Activated T-helper 2 cell treated with anti-CD3 and anti-CD28 coated beads, Interferon-gamma antibody, Interleukin-2, Interleukin-4, amounts not matched to agents 10 μg/mL and 5 μg/mL and 100 μg/mL, durations not matched to agents 14 hours and 24 hours and 36 hours (primary cell): ENCODE results near the gene TMEM164. TPM values are rescaled to one million over a fixed set of nuclear protein-coding genes. Genes with fewer than 3 reads are reported as not detected.

Source experiments
- DNase-seq: peaks from one replicate; pipeline ENCODE4 v3.0.0; 2021; ENCODE audit warnings: low spot score
- H3K27ac Mint-ChIP-seq: one replicate; pipeline ENCODE4 v1.8.0; 2021; ENCODE audit warnings: mixed read lengths
- H3K27me3 Mint-ChIP-seq: one replicate; pipeline ENCODE4 v1.8.0; 2021; ENCODE audit warnings: low read depth, mixed read lengths
- H3K36me3 Mint-ChIP-seq: one replicate; pipeline ENCODE4 v1.8.0; 2021; ENCODE audit warnings: low read depth, mixed read lengths
- H3K4me1 Mint-ChIP-seq: one replicate; pipeline ENCODE4 v1.8.0; 2021; ENCODE audit warnings: low read depth, mixed read lengths
- H3K4me3 Mint-ChIP-seq: one replicate; pipeline ENCODE4 v1.8.0; 2021; ENCODE audit warnings: low read depth, mild to moderate bottlenecking, moderate library complexity, mixed read lengths
- H3K9me3 Mint-ChIP-seq: one replicate; pipeline ENCODE4 v1.8.0; 2021; ENCODE audit warnings: mixed read lengths
- intact Hi-C: fragments of 100-400 bp; cut with micrococcal nuclease; formaldehyde crosslinking; loops from one replicate; pipeline ENCODE4 v1.15.1; 2023
- total RNA-seq: library from RNA; stranded (reverse); gene quantifications from 2 replicates; pipeline ENCODE4 v1.2.3, GENCODE V29; 2022

Gene TMEM164
- total RNA-seq, 1 donor from 2014 or later = 20.0 TPM

GRCh38 chrX:110006821-110007375, 4.0 kb downstream of the TMEM164 start:
- intact Hi-C loops = loop anchor here (10.0 kb wide), 2 partner anchors 128 to 272 kb away; partner anchors contain the start of gene ACSL4
- H3K4me3 Mint-ChIP-seq = no peak overlapping the region

DNA sequence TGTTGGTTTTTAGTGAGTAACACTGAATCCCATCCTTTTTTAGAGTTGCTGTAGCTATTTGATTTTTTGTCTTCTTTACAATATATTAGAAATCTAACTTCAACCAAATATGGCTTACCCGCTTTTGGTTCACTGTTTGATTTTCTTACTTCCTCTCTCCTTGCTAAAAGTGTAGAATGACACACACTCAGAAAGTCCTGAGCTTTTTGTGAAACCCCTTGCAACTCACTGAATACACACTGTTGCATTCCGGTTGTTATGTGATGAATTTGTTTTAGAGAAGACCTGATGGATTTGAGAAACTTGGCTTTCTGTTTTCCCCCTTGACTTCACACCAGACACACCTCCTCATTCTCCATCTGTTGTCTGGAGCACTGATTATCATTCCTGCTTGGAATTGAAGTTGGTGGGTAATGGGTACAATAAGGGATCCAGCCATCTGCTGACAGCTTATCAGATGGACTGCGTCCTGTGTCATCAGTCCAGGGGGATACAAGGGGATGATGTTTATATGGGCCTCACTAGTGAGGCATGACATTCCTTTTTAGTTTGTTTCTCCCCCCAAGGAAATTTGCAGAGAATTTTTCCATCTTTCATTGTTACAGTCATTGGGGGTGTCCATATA, 5.2 kb downstream of the TMEM164 start:
- no peak overlapping the region for H3K4me3 Mint-ChIP-seq
- no peaks in the 10 kb centered on the region for H3K27me3 Mint-ChIP-seq
- no peak for DNase-seq
- no peaks in the 10 kb centered on the region for H3K9me3 Mint-ChIP-seq
- H3K4me1 Mint-ChIP-seq = peaks cover 19% of the 10 kb centered on the region
- H3K27ac Mint-ChIP-seq = no peak overlapping the region
- peaks cover 49% of the 10 kb centered on the region for H3K36me3 Mint-ChIP-seq
- intact Hi-C loops = loop anchor here (10.0 kb wide), 2 partner anchors 127 to 273 kb away; partner anchors contain the start of gene ACSL4

More at GRCh38 chrX:110006821-110007375, 4.0 kb downstream of the TMEM164 start:
- Mint-ChIP-seq H3K27ac (no peak overlapping the region), H3K9me3 (no peaks in the 10 kb centered on the region), H3K36me3 (peaks cover 49% of the 10 kb centered on the region), H3K4me1 (peaks cover 21% of the 10 kb centered on the region), H3K27me3 (no peaks in the 10 kb centered on the region)
- no peak for DNase-seq

DNA sequence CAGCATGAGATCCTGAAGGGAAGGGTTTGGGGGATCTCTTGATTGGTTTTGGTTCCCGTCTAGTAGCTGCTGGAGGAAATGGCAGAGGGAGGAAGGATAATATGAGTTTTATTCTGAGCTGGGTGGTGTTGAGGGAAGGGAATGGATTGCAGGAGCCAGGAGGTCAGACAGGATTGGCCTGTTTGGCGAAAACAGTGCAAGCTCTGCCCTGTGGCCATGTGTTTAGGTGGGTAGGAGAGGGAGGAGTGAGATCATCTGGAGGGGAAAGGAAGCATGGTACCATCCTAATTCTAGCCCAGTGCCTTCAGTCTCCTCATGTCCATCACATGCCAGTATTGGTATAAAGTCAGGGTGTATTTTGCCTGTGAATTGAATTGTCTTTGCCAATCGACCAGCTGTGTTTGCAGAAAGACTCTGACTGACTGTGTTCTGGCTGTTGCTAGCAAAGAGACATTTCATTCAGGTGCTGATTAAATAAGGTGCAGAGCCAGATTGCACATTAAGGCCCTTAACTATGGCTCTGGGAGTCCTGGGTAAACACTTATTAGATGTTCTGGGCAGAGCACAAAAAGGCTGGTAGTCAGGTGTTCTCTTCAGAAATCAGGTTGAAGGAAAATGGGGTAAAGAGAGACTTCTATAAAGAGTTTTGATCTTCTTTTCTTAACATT, 10.0 kb downstream of the TMEM164 start:
- Mint-ChIP-seq H3K27ac (no peak overlapping the region), H3K4me3 (no peak overlapping the region), H3K36me3 (peaks cover 33% of the 10 kb centered on the region), H3K27me3 (no peaks in the 10 kb centered on the region), H3K4me1 (peaks cover 5% of the 10 kb centered on the region), H3K9me3 (no peaks in the 10 kb centered on the region)
- DNase-seq = no peak
- intact Hi-C loops = no loop called here

GRCh38 chrX:110013968-110014367, 11.1 kb downstream of the TMEM164 start:
- no peak for DNase-seq
- H3K9me3 Mint-ChIP-seq = no peaks in the 10 kb centered on the region
- no peak overlapping the region for H3K27ac Mint-ChIP-seq
- peaks cover 25% of the 10 kb centered on the region for H3K36me3 Mint-ChIP-seq
- H3K4me1 Mint-ChIP-seq = peaks cover 5% of the 10 kb centered on the region
- H3K27me3 Mint-ChIP-seq = no peaks in the 10 kb centered on the region
- no peak overlapping the region for H3K4me3 Mint-ChIP-seq
- intact Hi-C loops = no loop called here

- DNase-seq = no peak
Observed at GRCh38 chrX:110015032-110015431, 12.1 kb downstream of the TMEM164 start.

GRCh38 chrX:110015915-110016314, 13.0 kb downstream of the TMEM164 start:
- Mint-ChIP-seq H3K4me3 (no peak overlapping the region), H3K9me3 (no peaks in the 10 kb centered on the region), H3K27me3 (no peaks in the 10 kb centered on the region), H3K36me3 (peaks cover 9% of the 10 kb centered on the region), H3K4me1 (peaks cover 5% of the 10 kb centered on the region), H3K27ac (no peak overlapping the region)
- DNase-seq = no peak
- intact Hi-C loops = no loop called here

More at GRCh38 chrX:110015032-110015431, 12.1 kb downstream of the TMEM164 start:
- no peaks in the 10 kb centered on the region for H3K27me3 Mint-ChIP-seq
- H3K9me3 Mint-ChIP-seq = no peaks in the 10 kb centered on the region
- H3K27ac Mint-ChIP-seq = no peak overlapping the region
- intact Hi-C loops = no loop called here
- peaks cover 5% of the 10 kb centered on the region for H3K4me1 Mint-ChIP-seq
- no peak overlapping the region for H3K4me3 Mint-ChIP-seq
- peaks cover 17% of the 10 kb centered on the region for H3K36me3 Mint-ChIP-seq

- H3K27me3 Mint-ChIP-seq = no peaks in the 10 kb centered on the region
Observed at GRCh38 chrX:110020536-110020935, 17.6 kb downstream of the TMEM164 start.

GRCh38 chrX:110021258-110022022, 18.5 kb downstream of the TMEM164 start:
- Mint-ChIP-seq H3K36me3 (peaks cover 7% of the 10 kb centered on the region), H3K27ac (no peak overlapping the region), H3K9me3 (no peaks in the 10 kb centered on the region), H3K27me3 (no peaks in the 10 kb centered on the region), H3K4me1 (peaks cover 2% of the 10 kb centered on the region), H3K4me3 (no peak overlapping the region)
- DNase-seq = no peak
- intact Hi-C loops = no loop called here

More at GRCh38 chrX:110020536-110020935, 17.6 kb downstream of the TMEM164 start:
- intact Hi-C loops = no loop called here
- H3K4me3 Mint-ChIP-seq = no peak overlapping the region
- peaks cover 7% of the 10 kb centered on the region for H3K36me3 Mint-ChIP-seq
- no peak for DNase-seq
- H3K9me3 Mint-ChIP-seq = no peaks in the 10 kb centered on the region
- H3K27ac Mint-ChIP-seq = no peak overlapping the region
- H3K4me1 Mint-ChIP-seq = no peaks in the 10 kb centered on the region

GRCh38 chrX:110022599-110023448, 19.9 kb downstream of the TMEM164 start:
- intact Hi-C loops = no loop called here
- Mint-ChIP-seq H3K4me1 (peaks cover 2% of the 10 kb centered on the region), H3K27me3 (no peaks in the 10 kb centered on the region), H3K36me3 (peaks cover 6% of the 10 kb centered on the region), H3K4me3 (no peak overlapping the region), H3K27ac (no peak overlapping the region), H3K9me3 (no peaks in the 10 kb centered on the region)
- no peak for DNase-seq

GRCh38 chrX:110025395-110025794, 22.5 kb downstream of the TMEM164 start:
- no peak overlapping the region for H3K4me3 Mint-ChIP-seq
- no peaks in the 10 kb centered on the region for H3K27me3 Mint-ChIP-seq
- intact Hi-C loops = no loop called here
- H3K9me3 Mint-ChIP-seq = no peaks in the 10 kb centered on the region
- peaks cover 10% of the 10 kb centered on the region for H3K36me3 Mint-ChIP-seq
- no peak for DNase-seq
- H3K27ac Mint-ChIP-seq = no peak overlapping the region
- H3K4me1 Mint-ChIP-seq = peaks cover 2% of the 10 kb centered on the region

GRCh38 chrX:110026099-110026844, 23.4 kb downstream of the TMEM164 start:
- DNase-seq = no peak
- H3K4me3 Mint-ChIP-seq = no peak overlapping the region
- no peaks in the 10 kb centered on the region for H3K27me3 Mint-ChIP-seq
- no peaks in the 10 kb centered on the region for H3K9me3 Mint-ChIP-seq
- no peak overlapping the region for H3K27ac Mint-ChIP-seq
- H3K36me3 Mint-ChIP-seq = peaks cover 10% of the 10 kb centered on the region
- intact Hi-C loops = no loop called here
- peaks cover 2% of the 10 kb centered on the region for H3K4me1 Mint-ChIP-seq
